Stomach (tissue), 9 donors: ENCODE data around the gene APOM. TPM values are rescaled to one million over a fixed set of nuclear protein-coding genes. Genes with fewer than 3 reads are reported as not detected.

Experiments
- DNase-seq, 2 donors: peaks; one replicate each; pipeline versions ENCODE4 v3.0.0 to v3.0.0-alpha.2; 2013 to 2019
- H3K27ac ChIP-seq, 5 donors: fragments of 200-600 bp in 4 of 5; sonication (generic) in 4 of 5; one replicate each; pipeline ENCODE4 v1.5.1; 2013 to 2019; ENCODE audit warnings: mild to moderate bottlenecking in 1 of 5, moderate library complexity in 1 of 5
- H3K27me3 ChIP-seq, 3 donors: fragments of 200-600 bp; sonication (generic); one replicate each; pipeline ENCODE4 v1.5.1; 2017 to 2019; ENCODE audit warnings: mixed run types in 1 of 3
- H3K36me3 ChIP-seq, 4 donors: fragments of 200-600 bp; sonication (generic); 1 replicate in 3 of 4; 2 replicates in 1 of 4; pipeline ENCODE4 v1.5.1; 2016 to 2019
- H3K4me1 ChIP-seq, 4 donors: fragments of 200-600 bp; sonication (generic); one replicate each; pipeline ENCODE4 v1.5.1; 2016 to 2019
- H3K4me3 ChIP-seq, 4 donors: fragments of 200-600 bp; sonication (generic) in 3 of 4; one replicate each; pipeline ENCODE4 v1.5.1; 2016 to 2019; ENCODE audit warnings: mild to moderate bottlenecking in 1 of 4
- H3K9me3 ChIP-seq, 4 donors: fragments of 200-600 bp; sonication (generic); one replicate each; pipeline ENCODE4 v1.5.1; 2016 to 2019
- CTCF ChIP-seq, 7 experiments: fragments of 450-650 bp in 4 of 7; fragments of 200-600 bp in 3 of 7; sonication (generic) in 3 of 7; IDR thresholded peaks; one replicate each; pipeline ENCODE4 v1.5.1; 2016 to 2019; ENCODE audit warnings: antibody characterized with exemption in 7 of 7, control low read depth in 2 of 7, mild to moderate bottlenecking in 1 of 7
- EP300 ChIP-seq: sonication (generic); formaldehyde crosslinking; IDR thresholded peaks from one replicate; pipeline ENCODE4 v1.6.1; 2017; ENCODE audit warnings: antibody characterized with exemption
- POLR2A ChIP-seq, 4 donors: fragments of 450-650 bp; IDR thresholded peaks; one replicate each; pipeline ENCODE4 v1.6.1; 2016; ENCODE audit warnings: antibody characterized with exemption in 4 of 4, control low read depth in 2 of 4, mild to moderate bottlenecking in 1 of 4, moderate library complexity in 1 of 4
- POLR2AphosphoS5 ChIP-seq, 3 donors: sonication (generic); formaldehyde crosslinking; IDR thresholded peaks; one replicate each; pipeline ENCODE4 v1.6.1; 2016; ENCODE audit warnings: antibody characterized with exemption in 3 of 3
- WGBS, 5 donors: extraction: QIAGEN DNeasy Blood & Tissue Kit in 3 of 5; methylation state at CpG; one replicate each; pipeline versions ENCODE4 v1.1.5 to v1.1.7; 2013 to 2018; 5-methylcytosine and 5-hydroxymethylcytosine counted together
- intact Hi-C: fragments of 100-400 bp; cut with DNase I; formaldehyde crosslinking; loops from one replicate; pipeline ENCODE4 v1.15.1; 2023; ENCODE audit warnings: low total_unique reads
- polyA plus RNA-seq, 3 donors: library from polyadenylated mRNA; stranded (reverse); fragments of 200-250 nt; gene quantifications; one replicate each; pipeline ENCODE4 v1.2.3, GENCODE V29; 2013
- total RNA-seq, 5 donors: library from RNA; depleted of rRNA; stranded (reverse); fragments of >200 nt; gene quantifications; one replicate each; pipeline versions ENCODE4 v1.1.0 to v1.2.3, GENCODE V29; 2014 to 2016
- donor health status: healthy with polysubstance abuse.
- donor health status: Bipolar disorder and iron deficiency.
- donor health status: healthy.

The APOM gene
- total and polyA plus RNA-seq, 8 donors: 1.3 to 14.2 (median 6.4) TPM; not detected in 3

DNA sequence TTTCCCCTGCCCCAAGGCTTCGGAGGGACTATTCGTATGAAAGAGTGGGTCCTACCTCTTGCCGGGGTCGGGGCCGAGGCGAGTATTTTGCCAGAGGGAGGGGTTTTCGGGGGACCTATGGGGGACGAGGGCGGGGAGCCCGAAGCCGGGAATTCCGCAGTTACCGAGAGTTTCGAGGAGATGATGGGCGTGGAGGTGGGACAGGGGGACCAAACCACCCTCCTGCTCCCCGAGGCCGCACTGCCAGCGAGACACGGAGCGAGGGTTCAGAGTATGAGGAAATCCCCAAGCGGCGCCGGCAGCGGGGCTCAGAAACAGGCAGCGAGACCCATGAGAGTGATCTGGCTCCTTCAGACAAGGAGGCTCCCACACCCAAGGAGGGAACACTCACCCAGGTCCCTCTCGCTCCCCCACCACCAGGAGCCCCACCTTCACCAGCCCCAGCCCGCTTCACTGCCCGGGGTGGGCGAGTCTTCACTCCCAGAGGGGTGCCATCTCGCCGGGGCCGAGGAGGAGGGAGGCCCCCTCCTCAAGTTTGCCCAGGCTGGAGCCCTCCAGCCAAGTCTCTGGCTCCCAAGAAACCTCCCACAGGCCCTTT, 23.9 kb upstream of the APOM start:
- intact Hi-C loops: no loop called here
- DNase-seq: no peak
- Histone ChIP-seq H3K27me3 (no peaks in the 10 kb centered on the region), H3K36me3 (peaks cover 99 to 100% (median 100%) of the 10 kb centered on the region in 4 donors), H3K27ac (no peak overlapping the region), H3K9me3 (no peaks in the 10 kb centered on the region), H3K4me3 (no peak overlapping the region), H3K4me1 (no peaks in the 10 kb centered on the region)
- TF ChIP-seq POLR2A (IDR thresholded peaks at IDR 0.05): no peak
- TF ChIP-seq EP300: no peak
- no peak for TF ChIP-seq POLR2AphosphoS5 (IDR thresholded peaks at IDR 0.05)
- TF ChIP-seq CTCF (IDR thresholded peaks at IDR 0.05): no peak
- WGBS, 5 donors: 85 to 91% (median 89%) methylated on average over 27 to 32 of the region's 32 CpGs

DNA sequence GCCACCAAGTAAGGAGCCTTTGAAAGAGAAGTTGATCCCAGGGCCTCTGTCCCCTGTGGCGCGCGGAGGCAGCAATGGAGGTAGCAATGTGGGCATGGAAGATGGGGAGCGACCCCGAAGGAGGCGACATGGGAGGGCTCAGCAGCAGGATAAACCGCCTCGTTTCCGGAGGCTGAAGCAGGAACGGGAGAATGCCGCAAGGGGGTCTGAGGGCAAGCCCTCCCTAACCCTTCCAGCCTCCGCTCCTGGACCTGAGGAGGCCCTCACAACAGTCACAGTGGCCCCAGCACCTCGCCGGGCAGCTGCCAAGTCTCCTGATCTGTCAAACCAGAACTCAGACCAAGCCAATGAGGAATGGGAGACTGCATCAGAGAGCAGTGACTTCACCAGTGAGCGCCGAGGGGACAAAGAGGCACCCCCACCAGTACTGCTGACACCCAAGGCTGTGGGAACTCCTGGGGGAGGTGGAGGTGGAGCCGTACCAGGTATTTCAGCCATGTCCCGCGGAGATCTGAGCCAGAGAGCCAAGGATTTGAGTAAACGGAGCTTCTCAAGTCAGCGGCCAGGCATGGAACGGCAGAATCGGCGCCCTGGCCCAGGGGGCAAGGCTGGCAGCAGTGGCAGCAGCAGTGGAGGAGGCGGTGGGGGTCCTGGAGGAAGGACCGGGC, 23.3 kb upstream of the APOM start:
- H3K4me1 ChIP-seq: no peaks in the 10 kb centered on the region
- 88 to 92% (median 90%) methylated on average over 25 to 26 of the region's 26 CpGs for WGBS, 5 donors
- intact Hi-C loops: no loop called here
- peaks cover 99 to 100% (median 100%) of the 10 kb centered on the region in 4 donors for H3K36me3 ChIP-seq
- peak overlapping the region in 2 of 5 donors; percentile 2 to 34 for H3K27ac ChIP-seq
- H3K9me3 ChIP-seq: no peaks in the 10 kb centered on the region
- no peak for DNase-seq
- TF ChIP-seq EP300 (no peak), CTCF (IDR thresholded peaks at IDR 0.05) (no peak), POLR2AphosphoS5 (IDR thresholded peaks at IDR 0.05) (no peak), POLR2A (IDR thresholded peaks at IDR 0.05) (no peak)
- no peak overlapping the region for H3K4me3 ChIP-seq
- no peaks in the 10 kb centered on the region for H3K27me3 ChIP-seq

DNA sequence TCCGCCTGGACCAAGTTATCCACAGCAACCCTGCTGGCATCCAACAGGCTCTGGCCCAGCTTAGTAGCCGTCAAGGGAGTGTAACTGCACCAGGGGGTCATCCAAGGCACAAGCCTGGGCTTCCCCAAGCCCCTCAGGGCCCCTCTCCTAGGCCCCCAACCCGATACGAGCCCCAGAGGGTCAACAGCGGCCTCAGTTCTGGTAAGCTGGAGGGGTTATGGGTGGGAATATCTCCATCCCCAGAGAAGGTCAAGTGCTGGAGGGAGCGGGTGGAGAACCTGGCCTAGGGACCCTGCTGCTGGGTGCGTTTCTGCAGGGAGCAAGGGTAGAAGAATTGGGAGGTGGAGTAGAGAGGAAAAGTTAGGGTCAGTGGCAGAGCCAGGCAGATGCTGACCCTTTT, 22.2 kb upstream of the APOM start:
- WGBS, 5 donors: 87 to 96% (median 90%) methylated on average over 7 of the region's 7 CpGs
- intact Hi-C loops: no loop called here
- DNase-seq: no peak
- H3K27me3 ChIP-seq: no peaks in the 10 kb centered on the region
- H3K27ac ChIP-seq: peak overlapping the region in 1 of 5 donors; percentile 1
- TF ChIP-seq POLR2A (IDR thresholded peaks at IDR 0.05) (no peak), EP300 (no peak), CTCF (IDR thresholded peaks at IDR 0.05) (no peak), POLR2AphosphoS5 (IDR thresholded peaks at IDR 0.05) (no peak)
- no peaks in the 10 kb centered on the region for H3K9me3 ChIP-seq
- no peaks in the 10 kb centered on the region for H3K4me1 ChIP-seq
- no peak overlapping the region for H3K4me3 ChIP-seq
- peaks cover 94 to 100% (median 100%) of the 10 kb centered on the region in 4 donors for H3K36me3 ChIP-seq

DNA sequence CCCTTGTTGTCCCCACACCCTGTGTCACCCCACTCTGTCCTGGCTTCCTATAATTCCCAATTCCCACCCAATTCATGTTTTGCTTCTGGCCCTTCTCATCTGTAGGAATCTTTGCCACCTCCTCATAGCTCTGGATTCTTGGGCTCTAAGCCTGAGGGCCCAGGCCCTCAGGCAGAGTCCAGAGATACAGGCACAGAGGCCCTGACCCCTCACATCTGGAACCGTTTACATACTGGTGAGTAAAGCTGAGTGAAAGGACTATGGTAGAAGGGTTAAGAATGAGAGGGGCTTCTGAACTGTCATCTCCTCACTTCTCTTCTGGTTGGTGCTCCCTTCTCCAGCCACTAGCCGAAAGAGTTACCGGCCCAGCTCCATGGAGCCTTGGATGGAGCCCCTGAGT, 21.6 kb upstream of the APOM start:
- Histone ChIP-seq H3K4me1 (no peaks in the 10 kb centered on the region), H3K9me3 (no peaks in the 10 kb centered on the region), H3K27me3 (no peaks in the 10 kb centered on the region), H3K36me3 (peaks cover 91 to 100% (median 100%) of the 10 kb centered on the region in 4 donors), H3K27ac (no peak overlapping the region), H3K4me3 (no peak overlapping the region)
- 76 to 96% (median 91%) methylated on average over 3 of the region's 3 CpGs for WGBS, 5 donors
- intact Hi-C loops: no loop called here
- TF ChIP-seq POLR2A (IDR thresholded peaks at IDR 0.05) (no peak), EP300 (no peak), CTCF (IDR thresholded peaks at IDR 0.05) (no peak), POLR2AphosphoS5 (IDR thresholded peaks at IDR 0.05) (no peak)
- no peak for DNase-seq
